ENCODE measurements around the gene ZNF664.

DNA sequence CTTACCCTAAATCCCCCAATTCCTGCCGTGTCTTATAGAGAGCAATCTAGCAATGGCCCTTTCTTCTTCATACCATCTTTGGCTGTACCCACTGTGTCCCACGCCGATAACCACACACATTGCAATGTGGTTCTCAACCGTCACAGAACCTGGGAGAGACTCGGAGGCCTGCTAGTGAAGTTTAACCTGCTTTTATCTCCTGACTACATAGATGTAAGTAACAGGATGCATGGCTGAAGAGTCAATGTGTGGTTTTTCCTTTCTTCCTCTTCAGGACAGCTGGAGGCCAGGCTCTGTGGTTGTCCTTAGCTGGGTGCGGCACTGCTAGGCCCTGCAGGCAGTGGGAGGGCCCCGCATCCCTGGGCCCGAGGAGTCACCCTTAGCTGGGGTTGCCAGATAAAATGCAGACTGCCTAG, 51.3 kb downstream of the ZNF664 start:
- TF ChIP-seq ZNF292 (CRISPR knock-in tag; IDR thresholded peaks at IDR 0.05; ENCODE audit: borderline replicate concordance, low read depth), result no peak
- TF ChIP-seq NBN (conservative IDR thresholded peaks at IDR 0.05), result no peak
- no peak for TF ChIP-seq PHF20 (CRISPR knock-in tag; IDR thresholded peaks at IDR 0.05)
- no peak for TF ChIP-seq CENPBD1 (CRISPR knock-in tag; IDR thresholded peaks at IDR 0.05; ENCODE audit: borderline replicate concordance, low read depth)
- no peak for TF ChIP-seq ZNF414 (CRISPR knock-in tag; IDR thresholded peaks at IDR 0.05)
- TF ChIP-seq CTCF (CRISPR knock-in tag; IDR thresholded peaks at IDR 0.05), result no peak
- TF ChIP-seq SIN3B (IDR thresholded peaks at IDR 0.05; ENCODE audit: low read length), result no peak
